Pancreas (tissue), 10 donors: ENCODE results near the gene PARK7. TPM values are rescaled to one million over a fixed set of nuclear protein-coding genes. Genes with fewer than 3 reads are reported as not detected.
A peak's percentile ranks its signal among the peaks of the same experiment; 100 is the strongest.

Source experiments
- ATAC-seq, 4 donors: fragments of 200-7000 bp; cut with Tn5 transposase; one replicate each; pipeline versions ENCODE4 v1.8.0 to v1.9.1; 2020; ENCODE audit warnings: mild to moderate bottlenecking in 4 of 4, moderate library complexity in 4 of 4
- DNase-seq, 6 donors: peaks; one replicate each; pipeline ENCODE4 v3.0.0-alpha.2; 2020
- FAIRE-seq: peaks from 2 replicates; lab custom pipeline; 2012; peaks lifted over from hg19 to GRCh38; lab: Jason Lieb, UNC
- H3K27ac ChIP-seq, 4 donors: fragments of 200-600 bp; sonication (generic); 1 replicate in 3 of 4; 2 replicates in 1 of 4; pipeline versions ENCODE4 v1.5.0 to v1.8.0; 2020
- H3K27me3 ChIP-seq, 4 donors: fragments of 200-600 bp; one replicate each; pipeline ENCODE4 v1.8.0; 2021
- H3K36me3 ChIP-seq, 3 donors: fragments of 200-600 bp; sonication (generic) in 1 of 3; one replicate each; pipeline versions ENCODE4 v1.5.0 to v1.8.0; 2020 to 2021
- H3K4me1 ChIP-seq, 3 donors: fragments of 200-600 bp; one replicate each; pipeline ENCODE4 v1.8.0; 2021
- H3K4me3 ChIP-seq, 4 donors: fragments of 200-600 bp; sonication (generic) in 2 of 4; one replicate each; pipeline versions ENCODE4 v1.5.0 to v1.8.0; 2020 to 2021
- H3K9me3 ChIP-seq, 4 donors: fragments of 200-600 bp; one replicate each; pipeline ENCODE4 v1.8.0; 2021
- CTCF ChIP-seq, 4 donors: fragments of 200-600 bp; sonication (generic) in 3 of 4; IDR thresholded peaks; one replicate each; pipeline versions ENCODE4 v1.5.0 to v1.8.0; 2021; ENCODE audit warnings: antibody characterized with exemption in 4 of 4
- WGBS, 2 donors: extraction: QIAGEN DNeasy Blood & Tissue Kit; methylation state at CpG; one replicate each; pipeline ENCODE4 v1.1.7; 2013; 5-methylcytosine and 5-hydroxymethylcytosine counted together
- intact Hi-C, 3 donors: fragments of 100-400 bp; cut with DNase I; formaldehyde crosslinking; loops; one replicate each; pipeline versions ENCODE4 v1.11.1 to v1.14.2; 2022
- polyA plus RNA-seq, 2 donors: library from polyadenylated mRNA; stranded (reverse); fragments of 200-250 nt; gene quantifications; one replicate each; pipeline ENCODE4 v1.2.3, GENCODE V29; 2013
- total RNA-seq, 6 donors: library from RNA; stranded (reverse); fragmentation: NEBNext Ultra II Directional in 4 of 6; extraction: Animal tissue kit (Norgen Biotek cat#: 25700) in 4 of 6; gene quantifications; one replicate each; pipeline versions ENCODE4 v1.2.1 to v1.2.4, GENCODE V29; 2021 to 2023
- donor health status: healthy with polysubstance abuse.
- donor health status: DM: no; HTN: no; CAD: no; lungs with moderate emphysema.
- donor health status: DM: no; HTN: no; CAD: no.
- donor health status: control.
- donor health status: control.
- donor health status: Bipolar disorder and iron deficiency.
- donor health status: DM: yes; HTN: yes; CAD: no.
- donor health status: DM: no; HTN: no; CAD: no.
- donor health status: DM: no; HTN: no; CAD: no.
- donor health status: DM: yes; HTN: yes; CAD: no.

PARK7 gene
- total and polyA plus RNA-seq, 8 donors, result 99.8 to 176 (median 137) TPM

- 20 to 21% methylated on average over 22 to 25 of the region's 25 CpGs for WGBS, 2 donors
- peaks cover 17 to 27% (median 23%) of the 10 kb centered on the region in 3 donors for H3K4me1 ChIP-seq
- H3K36me3 ChIP-seq, result peaks cover 0 to 22% (median 0%) of the 10 kb centered on the region in 3 donors
- H3K27me3 ChIP-seq, result no peaks in the 10 kb centered on the region
- peak overlapping the region; percentile 98 to 100 (median 99) for H3K27ac ChIP-seq
- ATAC-seq (peak; percentile 50 to 67 (median 60)), DNase-seq (peak; percentile 88 to 95 (median 93)), FAIRE-seq (no peak)
- peak overlapping the region; percentile 42 to 92 (median 82) for H3K4me3 ChIP-seq
- no peak for TF ChIP-seq CTCF (IDR thresholded peaks at IDR 0.05)
- H3K9me3 ChIP-seq, result no peaks in the 10 kb centered on the region
- intact Hi-C loops, result loop anchor here in 2 of 3 donors (2.0 to 5.0 kb wide), 2 partner anchors 285 to 286 kb away; no protein-coding TSS in a partner anchor
Measured at GRCh38 chr1:8026976-8027747, 65.7 kb downstream of the PARK7 start.

GRCh38 chr1:8027748-8028570 is 66.4 kb downstream of the PARK7 start:
- intact Hi-C loops, result loop anchor here in 2 of 3 donors (2.0 to 5.0 kb wide), 2 partner anchors 284 to 285 kb away; no protein-coding TSS in a partner anchor
- DNase-seq, result no peak
- Histone ChIP-seq H3K36me3 (peaks cover 0 to 16% (median 0%) of the 10 kb centered on the region in 3 donors), H3K27ac (peak overlapping the region; percentile 98 to 100 (median 99)), H3K27me3 (no peaks in the 10 kb centered on the region), H3K4me1 (peaks cover 17 to 23% (median 22%) of the 10 kb centered on the region in 3 donors), H3K9me3 (no peaks in the 10 kb centered on the region), H3K4me3 (peak overlapping the region in 2 of 4 donors; percentile 75 to 89)
- 10 to 11% methylated on average over 8 of the region's 8 CpGs for WGBS, 2 donors
- peak in 1 of 4 donors; percentile 0 for ATAC-seq
- TF ChIP-seq CTCF (IDR thresholded peaks at IDR 0.05), result no peak
- FAIRE-seq, result no peak

- Histone ChIP-seq H3K27ac (peak overlapping the region; percentile 98 to 100 (median 99)), H3K9me3 (no peaks in the 10 kb centered on the region), H3K36me3 (peaks cover 0 to 13% (median 0%) of the 10 kb centered on the region in 3 donors), H3K4me1 (peaks cover 17 to 23% (median 22%) of the 10 kb centered on the region in 3 donors), H3K4me3 (no peak overlapping the region), H3K27me3 (no peaks in the 10 kb centered on the region)
- WGBS, 2 donors, result 15 to 16% methylated on average over 1 of the region's 1 CpG
- DNase-seq (no peak), FAIRE-seq (peak; percentile 26), ATAC-seq (no peak)
- TF ChIP-seq CTCF (IDR thresholded peaks at IDR 0.05), result no peak
- intact Hi-C loops, result loop anchor here in 1 of 3 donors (5.0 kb wide), 1 partner anchor 284 kb away; no protein-coding TSS in a partner anchor
Measured at GRCh38 chr1:8028571-8028910, 67.0 kb downstream of the PARK7 start.

GRCh38 chr1:8031176-8031785 is 69.8 kb downstream of the PARK7 start:
- TF ChIP-seq CTCF (IDR thresholded peaks at IDR 0.05), result peak; percentile 24 to 57 (median 48)
- intact Hi-C loops, result loop anchor here in 2 of 3 donors (5.0 to 10.0 kb wide), 2 partner anchors 144 to 206 kb away; no protein-coding TSS in a partner anchor

More at GRCh38 chr1:8031176-8031785, 69.8 kb downstream of the PARK7 start:
- DNase-seq (no peak), FAIRE-seq (peak; percentile 90), ATAC-seq (no peak)
- H3K27ac ChIP-seq, result no peak overlapping the region
- peaks cover 17 to 23% (median 22%) of the 10 kb centered on the region in 3 donors for H3K4me1 ChIP-seq
- H3K9me3 ChIP-seq, result no peaks in the 10 kb centered on the region
- H3K36me3 ChIP-seq, result no peaks in the 10 kb centered on the region
- H3K4me3 ChIP-seq, result no peak overlapping the region
- WGBS, 2 donors, result 59 to 62% methylated on average over 9 of the region's 9 CpGs
- no peaks in the 10 kb centered on the region for H3K27me3 ChIP-seq
